ENCODE data around the gene ANKRD9.

Gene ANKRD9

DNA sequence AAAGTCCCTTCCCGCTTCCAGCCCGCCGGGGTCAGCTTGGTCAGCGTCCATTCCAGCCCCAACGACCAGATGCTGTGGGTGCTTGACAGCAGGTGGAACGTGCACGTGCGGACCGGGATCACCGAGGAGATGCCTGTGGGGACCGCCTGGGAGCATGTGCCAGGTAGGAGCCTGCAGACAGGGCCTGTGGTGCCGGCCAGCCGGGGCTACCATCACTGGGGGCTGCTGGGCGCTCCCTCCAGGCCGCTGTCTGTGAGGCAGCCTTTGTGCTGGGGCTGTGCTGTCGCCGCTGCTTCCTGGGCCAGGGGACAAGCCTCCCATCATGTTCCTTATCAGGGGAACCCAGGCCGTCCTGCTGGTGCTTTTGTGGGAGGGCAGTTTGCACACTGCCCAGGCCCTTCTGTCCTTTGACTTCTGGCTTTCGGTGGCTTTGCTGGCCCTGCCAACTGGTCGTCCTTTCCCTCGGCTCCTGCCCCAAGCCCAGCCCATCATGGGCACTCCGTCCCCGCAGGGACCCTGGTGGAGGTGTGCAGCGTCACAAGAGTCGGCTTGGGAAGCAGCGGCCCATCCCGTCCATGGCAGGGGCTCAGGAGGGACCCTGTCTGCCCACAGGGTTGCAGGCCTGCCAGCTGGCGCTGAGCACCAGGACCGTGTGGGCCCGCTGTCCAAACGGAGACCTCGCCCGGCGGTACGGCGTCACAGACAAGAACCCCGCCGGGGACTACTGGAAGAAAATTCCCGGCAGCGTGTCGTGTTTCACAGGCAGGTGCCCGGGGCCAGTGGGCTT lies 12.4 kb downstream of the ANKRD9 start:
- Histone ChIP-seq H3K9ac (ENCODE audit: low read length) (no peak overlapping the region), H2BK12ac (ENCODE audit: low read length) (no peak overlapping the region), H3K4me3 (ENCODE audit: low read depth, low read length) (no peak overlapping the region), H3K4me2 (ENCODE audit: low read length) (no peak overlapping the region), H4K8ac (ENCODE audit: low read depth, low read length) (no peak overlapping the region), H3K18ac (ENCODE audit: low read length) (no peak overlapping the region), H3K27me3 (ENCODE audit: insufficient read depth, low read length) (no peaks in the 10 kb centered on the region), H3K4me1 (ENCODE audit: control insufficient read depth in 1 of 2, insufficient read depth in 2 of 2, low read length in 2 of 2) (peaks cover 0 to 3% of the 10 kb centered on the region in 2 experiments), H4K12ac (ENCODE audit: low read depth, low read length) (no peak overlapping the region), H3K79me2 (ENCODE audit: control insufficient read depth, insufficient read depth, low read length, poor library complexity) (no peaks in the 10 kb centered on the region), H3K23ac (ENCODE audit: low read length) (no peak overlapping the region), H3K9me3 (ENCODE audit: insufficient read depth, low read depth, low read length) (peaks cover 4% of the 10 kb centered on the region), H2BK5ac (ENCODE audit: low read depth, low read length, poor library complexity) (no peak overlapping the region), H3K27ac (ENCODE audit: low read depth, low read length) (no peak overlapping the region), H3K14ac (ENCODE audit: low read length) (no peak overlapping the region), H2AK5ac (ENCODE audit: low read length) (no peak overlapping the region), H3K4ac (ENCODE audit: low read depth, low read length) (no peak overlapping the region), H3K79me1 (ENCODE audit: low read length) (no peaks in the 10 kb centered on the region), H4K91ac (ENCODE audit: low read depth, low read length) (no peak overlapping the region), H2BK120ac (ENCODE audit: insufficient read depth, low read length, poor library complexity) (no peak overlapping the region), H2AFZ (ENCODE audit: insufficient read depth, low read length, poor library complexity) (no peak overlapping the region), H3K36me3 (ENCODE audit: control insufficient read depth in 1 of 2, insufficient read depth in 2 of 2, low read length in 2 of 2) (peaks cover 12 to 20% of the 10 kb centered on the region in 2 experiments)
- DNase-seq = no peak
- WGBS (ENCODE audit: extremely low coverage, insufficient coverage, insufficient read length) = no CpG with 5 or more reads among the region's 42 CpGs

DNA sequence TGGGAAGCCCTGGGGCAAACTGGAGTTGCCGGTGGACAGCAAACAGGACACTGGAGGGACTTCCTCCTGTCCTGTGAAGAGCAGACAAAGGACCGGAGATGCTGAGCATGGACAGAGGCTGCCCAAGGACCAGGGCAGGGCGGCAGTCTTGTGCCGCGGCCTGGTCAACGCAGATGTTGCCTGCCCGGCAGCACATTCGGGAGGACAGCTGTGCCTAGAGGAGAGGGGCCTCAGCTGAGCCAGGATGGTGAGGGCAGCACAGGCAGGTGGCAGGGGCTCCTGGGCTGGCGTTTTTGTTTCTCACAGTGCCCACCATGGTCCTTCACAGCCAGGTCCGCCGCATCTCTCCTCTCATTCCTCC lies 13.3 kb downstream of the ANKRD9 start:
- no peak overlapping the region for H2AK5ac ChIP-seq (ENCODE audit: low read length)
- no peak overlapping the region for H3K4me3 ChIP-seq (ENCODE audit: low read depth, low read length)
- no peak overlapping the region for H3K18ac ChIP-seq (ENCODE audit: low read length)
- no peaks in the 10 kb centered on the region for H3K27me3 ChIP-seq (ENCODE audit: insufficient read depth, low read length)
- H2AFZ ChIP-seq (ENCODE audit: insufficient read depth, low read length, poor library complexity) = no peak overlapping the region
- H3K4me2 ChIP-seq (ENCODE audit: low read length) = no peak overlapping the region
- WGBS (ENCODE audit: extremely low coverage, insufficient coverage, insufficient read length) = no CpG with 5 or more reads among the region's 11 CpGs
- H2BK120ac ChIP-seq (ENCODE audit: insufficient read depth, low read length, poor library complexity) = no peak overlapping the region
- no peaks in the 10 kb centered on the region for H3K79me1 ChIP-seq (ENCODE audit: low read length)
- H3K4ac ChIP-seq (ENCODE audit: low read depth, low read length) = no peak overlapping the region
- no peak overlapping the region for H2BK12ac ChIP-seq (ENCODE audit: low read length)
- H3K4me1 ChIP-seq (ENCODE audit: control insufficient read depth in 1 of 2, insufficient read depth in 2 of 2, low read length in 2 of 2) = peaks cover 0 to 3% of the 10 kb centered on the region in 2 experiments
- peaks cover 4% of the 10 kb centered on the region for H3K9me3 ChIP-seq (ENCODE audit: insufficient read depth, low read depth, low read length)
- H3K36me3 ChIP-seq (ENCODE audit: control insufficient read depth in 1 of 2, insufficient read depth in 2 of 2, low read length in 2 of 2) = peaks cover 12 to 20% of the 10 kb centered on the region in 2 experiments
- H3K27ac ChIP-seq (ENCODE audit: low read depth, low read length) = no peak overlapping the region
- H4K91ac ChIP-seq (ENCODE audit: low read depth, low read length) = no peak overlapping the region
- H3K14ac ChIP-seq (ENCODE audit: low read length) = no peak overlapping the region
- no peak overlapping the region for H3K23ac ChIP-seq (ENCODE audit: low read length)
- H4K12ac ChIP-seq (ENCODE audit: low read depth, low read length) = no peak overlapping the region
- DNase-seq = no peak
- H3K79me2 ChIP-seq (ENCODE audit: control insufficient read depth, insufficient read depth, low read length, poor library complexity) = no peaks in the 10 kb centered on the region
- no peak overlapping the region for H3K9ac ChIP-seq (ENCODE audit: low read length)
- no peak overlapping the region for H4K8ac ChIP-seq (ENCODE audit: low read depth, low read length)
- H2BK5ac ChIP-seq (ENCODE audit: low read depth, low read length, poor library complexity) = no peak overlapping the region

DNA sequence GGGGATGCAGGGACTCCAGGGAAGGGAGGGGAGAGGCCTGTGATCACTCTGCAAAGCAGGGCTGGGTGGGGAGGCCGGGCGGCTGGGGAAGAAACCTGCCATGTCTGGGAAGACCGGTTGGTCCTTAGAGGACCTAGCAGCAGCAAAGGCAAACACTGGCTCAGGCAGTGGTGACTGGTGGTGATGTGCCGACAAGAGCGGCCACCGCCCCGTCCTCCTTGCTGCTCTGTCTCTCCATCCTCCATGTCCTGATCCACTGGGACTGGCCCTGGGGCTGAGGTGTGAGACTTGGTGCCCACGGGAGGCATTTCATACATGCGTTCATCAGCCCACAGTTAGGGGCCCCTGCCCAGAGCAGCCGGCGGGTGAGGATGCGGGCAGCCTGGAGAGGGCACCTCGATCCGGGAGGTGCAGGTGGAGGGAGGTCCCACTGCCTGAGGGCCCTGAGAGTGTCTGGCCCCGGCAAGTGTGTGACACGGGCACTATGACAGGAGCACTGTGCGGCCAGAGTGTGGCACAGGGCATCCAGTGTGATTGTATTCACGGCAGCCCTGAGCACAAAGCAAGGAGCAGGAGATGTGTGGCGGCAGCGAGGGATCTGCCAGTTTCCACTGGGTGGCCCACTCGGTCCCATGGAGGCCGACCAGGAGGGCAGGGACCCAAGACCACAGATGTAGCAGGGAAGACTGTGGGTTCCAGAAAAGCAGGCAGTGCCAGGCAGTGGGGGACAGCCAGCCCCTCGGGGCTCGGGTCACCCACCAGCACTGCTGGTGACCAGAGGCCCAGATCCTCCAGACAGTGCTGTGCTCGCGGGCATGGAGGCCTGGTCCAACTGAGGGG lies 13.9 kb downstream of the ANKRD9 start:
- Histone ChIP-seq H3K79me1 (ENCODE audit: low read length) (no peaks in the 10 kb centered on the region), H4K8ac (ENCODE audit: low read depth, low read length) (no peak overlapping the region), H2AFZ (ENCODE audit: insufficient read depth, low read length, poor library complexity) (no peak overlapping the region), H3K14ac (ENCODE audit: low read length) (no peak overlapping the region), H3K27me3 (ENCODE audit: insufficient read depth, low read length) (no peaks in the 10 kb centered on the region), H3K79me2 (ENCODE audit: control insufficient read depth, insufficient read depth, low read length, poor library complexity) (no peaks in the 10 kb centered on the region), H3K18ac (ENCODE audit: low read length) (no peak overlapping the region), H3K9ac (ENCODE audit: low read length) (no peak overlapping the region), H2BK12ac (ENCODE audit: low read length) (no peak overlapping the region), H3K4me1 (ENCODE audit: control insufficient read depth in 1 of 2, insufficient read depth in 2 of 2, low read length in 2 of 2) (peaks cover 0 to 3% of the 10 kb centered on the region in 2 experiments), H4K91ac (ENCODE audit: low read depth, low read length) (no peak overlapping the region), H3K9me3 (ENCODE audit: insufficient read depth, low read depth, low read length) (peaks cover 4% of the 10 kb centered on the region), H2AK5ac (ENCODE audit: low read length) (no peak overlapping the region), H3K4me3 (ENCODE audit: low read depth, low read length) (no peak overlapping the region), H3K36me3 (ENCODE audit: control insufficient read depth in 1 of 2, insufficient read depth in 2 of 2, low read length in 2 of 2) (peaks cover 12 to 18% of the 10 kb centered on the region in 2 experiments), H3K4ac (ENCODE audit: low read depth, low read length) (no peak overlapping the region), H2BK5ac (ENCODE audit: low read depth, low read length, poor library complexity) (no peak overlapping the region), H2BK120ac (ENCODE audit: insufficient read depth, low read length, poor library complexity) (no peak overlapping the region), H3K4me2 (ENCODE audit: low read length) (no peak overlapping the region), H3K23ac (ENCODE audit: low read length) (no peak overlapping the region), H3K27ac (ENCODE audit: low read depth, low read length) (no peak overlapping the region), H4K12ac (ENCODE audit: low read depth, low read length) (no peak overlapping the region)
- WGBS (ENCODE audit: extremely low coverage, insufficient coverage, insufficient read length) = no CpG with 5 or more reads among the region's 26 CpGs
- DNase-seq = no peak

DNA sequence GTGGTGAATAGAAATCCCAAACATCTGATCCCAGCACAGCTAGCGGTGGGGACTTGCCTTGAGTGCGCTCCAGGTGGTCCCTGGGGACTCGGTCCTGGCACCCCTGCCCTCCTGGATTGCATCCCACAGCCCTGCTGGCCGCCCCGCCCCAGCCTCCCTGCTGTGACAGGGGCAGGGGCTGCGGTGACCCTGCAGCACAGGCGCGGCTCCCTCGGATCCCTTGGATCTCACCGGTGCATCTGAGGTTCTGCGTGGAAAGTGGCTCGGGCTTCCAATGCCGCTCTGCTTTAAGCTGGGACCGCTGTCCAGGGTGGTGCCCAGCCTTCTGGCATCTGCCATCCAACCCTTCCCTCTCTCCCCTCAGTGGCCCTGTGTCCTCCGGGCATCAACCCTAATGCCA lies 16.0 kb downstream of the ANKRD9 start:
- H2BK5ac ChIP-seq (ENCODE audit: low read depth, low read length, poor library complexity) = no peak overlapping the region
- WGBS (ENCODE audit: extremely low coverage, insufficient coverage, insufficient read length) = no CpG with 5 or more reads among the region's 15 CpGs
- H3K4me3 ChIP-seq (ENCODE audit: low read depth, low read length) = no peak overlapping the region
- H3K79me1 ChIP-seq (ENCODE audit: low read length) = no peaks in the 10 kb centered on the region
- DNase-seq = no peak
- peaks cover 6 to 11% of the 10 kb centered on the region in 2 experiments for H3K36me3 ChIP-seq (ENCODE audit: control insufficient read depth in 1 of 2, insufficient read depth in 2 of 2, low read length in 2 of 2)
- no peak overlapping the region for H3K9ac ChIP-seq (ENCODE audit: low read length)
- H3K9me3 ChIP-seq (ENCODE audit: insufficient read depth, low read depth, low read length) = peaks cover under 1% of the 10 kb centered on the region
- no peak overlapping the region for H4K12ac ChIP-seq (ENCODE audit: low read depth, low read length)
- no peak overlapping the region for H2BK12ac ChIP-seq (ENCODE audit: low read length)
- no peak overlapping the region for H4K91ac ChIP-seq (ENCODE audit: low read depth, low read length)
- no peak overlapping the region for H3K23ac ChIP-seq (ENCODE audit: low read length)
- no peak overlapping the region for H3K4me2 ChIP-seq (ENCODE audit: low read length)
- no peaks in the 10 kb centered on the region for H3K27me3 ChIP-seq (ENCODE audit: insufficient read depth, low read length)
- no peak overlapping the region for H4K8ac ChIP-seq (ENCODE audit: low read depth, low read length)
- H2AK5ac ChIP-seq (ENCODE audit: low read length) = no peak overlapping the region
- H3K14ac ChIP-seq (ENCODE audit: low read length) = no peak overlapping the region
- no peak overlapping the region for H3K18ac ChIP-seq (ENCODE audit: low read length)
- no peak overlapping the region for H2AFZ ChIP-seq (ENCODE audit: insufficient read depth, low read length, poor library complexity)
- H3K27ac ChIP-seq (ENCODE audit: low read depth, low read length) = no peak overlapping the region
- no peak overlapping the region for H2BK120ac ChIP-seq (ENCODE audit: insufficient read depth, low read length, poor library complexity)
- no peaks in the 10 kb centered on the region for H3K4me1 ChIP-seq (ENCODE audit: control insufficient read depth in 1 of 2, insufficient read depth in 2 of 2, low read length in 2 of 2)
- no peak overlapping the region for H3K4ac ChIP-seq (ENCODE audit: low read depth, low read length)
- no peaks in the 10 kb centered on the region for H3K79me2 ChIP-seq (ENCODE audit: control insufficient read depth, insufficient read depth, low read length, poor library complexity)

All from trophoblast cell (in vitro differentiated cells and primary cell).